Stimulated activated naive CD8-positive, alpha-beta T cell treated with anti-CD3 and anti-CD28 coated beads, Interleukin-15, amount 100 ng/mL, for 72 hours (primary cell): ENCODE measurements around the gene BIRC6.
"Not testable (repeated sequence)": the region's sequence is repeated elsewhere in the genome, so short reads cannot be mapped to it uniquely, and the experiment has no call there.

Experiments
- ATAC-seq: fragments of 150-1000 bp; cut with Tn5 transposase; 2 replicates; pipeline ENCODE4 v1.10.0; 2021; ENCODE audit warnings: mild to moderate bottlenecking, moderate library complexity
- DNase-seq, 2 donors: peaks; one replicate each; pipeline ENCODE4 v3.0.0; 2021 to 2022
- H3K27ac Mint-ChIP-seq, 2 donors: one replicate each; pipeline ENCODE4 v1.8.0; 2022; ENCODE audit warnings: mild to moderate bottlenecking in 2 of 2, mixed read lengths in 2 of 2, moderate library complexity in 2 of 2
- H3K27me3 Mint-ChIP-seq: one replicate; pipeline ENCODE4 v1.8.0; 2022; ENCODE audit warnings: mixed read lengths
- H3K4me1 Mint-ChIP-seq: one replicate; pipeline ENCODE4 v1.8.0; 2022; ENCODE audit warnings: mild to moderate bottlenecking, mixed read lengths
- H3K4me3 Mint-ChIP-seq, 2 donors: one replicate each; pipeline ENCODE4 v1.8.0; 2022; ENCODE audit warnings: mild to moderate bottlenecking in 2 of 2, mixed read lengths in 2 of 2, moderate library complexity in 1 of 2
- H3K9me3 Mint-ChIP-seq, 2 donors: one replicate each; pipeline ENCODE4 v1.8.0; 2022; ENCODE audit warnings: mixed read lengths in 2 of 2

BIRC6 gene

DNA sequence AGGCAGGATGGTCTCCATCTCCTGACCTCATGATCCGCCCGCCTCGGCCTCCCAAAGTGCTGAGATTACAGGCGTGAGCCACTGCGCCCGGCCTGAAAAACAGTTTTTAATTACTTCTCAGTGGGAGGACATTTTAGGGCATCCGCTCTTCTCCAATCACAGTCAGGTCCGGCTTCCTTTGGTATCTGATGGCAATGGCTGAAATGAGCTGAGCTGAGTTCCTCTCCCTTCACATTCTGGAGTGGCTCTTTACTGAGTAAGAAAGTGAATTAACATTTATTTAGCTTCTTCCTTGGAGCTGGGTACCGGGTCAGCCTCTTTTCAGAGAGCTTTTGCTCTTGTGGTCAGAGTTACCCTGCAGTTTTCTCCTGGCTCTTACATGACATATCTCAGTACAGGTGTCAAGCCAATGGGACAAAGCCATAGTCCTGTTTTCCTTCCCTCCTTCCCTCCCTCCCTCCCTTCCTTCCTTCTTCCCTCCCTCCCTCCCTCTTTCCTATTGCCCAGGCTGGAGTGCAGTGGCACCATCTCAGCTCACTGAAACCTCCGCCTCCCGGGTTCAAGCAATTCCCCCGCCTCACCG lies 269.9 kb downstream of the BIRC6 start:
- no peaks in the 10 kb centered on the region for H3K27me3 Mint-ChIP-seq
- no peaks in the 10 kb centered on the region for H3K9me3 Mint-ChIP-seq
- H3K4me3 Mint-ChIP-seq, result peak overlapping the region; percentile 89 to 94
- ATAC-seq, result no peak
- peaks cover 38% of the 10 kb centered on the region for H3K4me1 Mint-ChIP-seq
- no peak for DNase-seq
- H3K27ac Mint-ChIP-seq, result peak overlapping the region in 1 of 2 donors; percentile 19

DNA sequence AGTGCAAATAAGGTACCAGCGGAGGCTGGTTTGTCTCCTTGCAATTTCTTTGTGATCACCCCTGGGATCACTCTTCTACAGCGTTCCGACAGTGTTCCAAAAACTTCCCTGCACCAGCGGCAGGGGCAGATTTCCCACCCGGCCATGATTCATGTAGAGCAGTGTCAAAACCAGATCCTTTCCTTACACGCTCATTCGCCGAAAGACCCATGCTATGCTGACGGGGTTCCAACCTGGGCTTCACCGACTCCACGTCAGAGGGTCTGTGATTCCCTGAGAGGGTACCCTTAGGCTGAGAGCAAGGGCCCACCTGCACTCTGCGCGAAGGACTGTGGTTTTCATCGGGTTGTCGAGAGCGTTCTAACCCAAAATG lies 270.6 kb downstream of the BIRC6 start:
- no peak for DNase-seq
- H3K27me3 Mint-ChIP-seq, result no peaks in the 10 kb centered on the region

GRCh38 chr2:32627814-32628579 lies 271.2 kb downstream of the BIRC6 start, which contains the start of gene TTC27:
Gene TTC27, plus strand, starts transcription at chr2:32628050. Its CDS starts 243 bp downstream, at chr2:32628293.
- H3K9me3 Mint-ChIP-seq, result no peaks in the 10 kb centered on the region
- ATAC-seq (peak; percentile 99), DNase-seq (peak; percentile 93 to 96)
- no peaks in the 10 kb centered on the region for H3K27me3 Mint-ChIP-seq
- peak within 1 kb of the TSS; percentile 96 to 97 for H3K27ac Mint-ChIP-seq
- H3K4me3 Mint-ChIP-seq, result peak within 1 kb of the TSS; percentile 89 to 94
- peaks cover 48% of the 10 kb centered on the region for H3K4me1 Mint-ChIP-seq

More for the DNA sequence above, 270.6 kb downstream of the BIRC6 start:
- Mint-ChIP-seq H3K4me3 (peak overlapping the region; percentile 89 to 94), H3K4me1 (peaks cover 45% of the 10 kb centered on the region), H3K9me3 (no peaks in the 10 kb centered on the region), H3K27ac (peak overlapping the region; percentile 96 to 97)
- ATAC-seq, result peak; percentile 67

DNA sequence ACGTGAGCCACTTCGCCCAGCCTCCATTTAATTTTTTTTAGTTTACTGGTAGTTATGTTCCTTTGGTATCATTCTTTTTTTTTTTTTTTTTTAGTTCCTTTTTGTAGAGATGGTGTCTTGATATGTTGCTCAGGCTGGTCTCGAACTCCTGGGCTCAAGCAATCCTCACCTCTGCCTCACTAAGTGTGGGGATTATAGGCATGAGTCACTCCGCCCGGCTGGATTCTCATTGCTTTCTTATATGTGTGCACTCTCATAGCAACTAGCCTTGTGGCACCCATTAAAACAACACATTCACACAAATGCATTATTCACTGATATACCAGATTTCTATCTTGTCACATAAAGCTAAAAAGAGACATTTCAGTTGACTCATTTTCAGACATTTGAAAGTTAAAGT lies 275.3 kb downstream of the BIRC6 start:
- no peaks in the 10 kb centered on the region for H3K9me3 Mint-ChIP-seq
- ATAC-seq, result no peak
- H3K4me1 Mint-ChIP-seq, result peaks cover 45% of the 10 kb centered on the region
- no peak overlapping the region for H3K4me3 Mint-ChIP-seq
- no peaks in the 10 kb centered on the region for H3K27me3 Mint-ChIP-seq
- H3K27ac Mint-ChIP-seq, result no peak overlapping the region
- peak in 1 of 2 donors; percentile 19 for DNase-seq

- no peak for DNase-seq
These were observed 276.2 kb downstream of the BIRC6 start for GRCh38 chr2:32633040-32633439.

GRCh38 chr2:32638548-32638947 lies 281.7 kb downstream of the BIRC6 start:
- not testable (repeated sequence) for DNase-seq, H3K27me3 Mint-ChIP-seq, H3K4me3 Mint-ChIP-seq, ATAC-seq, H3K9me3 Mint-ChIP-seq, H3K27ac Mint-ChIP-seq, H3K4me1 Mint-ChIP-seq

More at GRCh38 chr2:32633040-32633439, 276.2 kb downstream of the BIRC6 start:
- no peak overlapping the region for H3K4me3 Mint-ChIP-seq
- peaks cover 37% of the 10 kb centered on the region for H3K4me1 Mint-ChIP-seq
- H3K9me3 Mint-ChIP-seq, result no peaks in the 10 kb centered on the region
- no peaks in the 10 kb centered on the region for H3K27me3 Mint-ChIP-seq
- no peak overlapping the region for H3K27ac Mint-ChIP-seq
- ATAC-seq, result no peak

DNA sequence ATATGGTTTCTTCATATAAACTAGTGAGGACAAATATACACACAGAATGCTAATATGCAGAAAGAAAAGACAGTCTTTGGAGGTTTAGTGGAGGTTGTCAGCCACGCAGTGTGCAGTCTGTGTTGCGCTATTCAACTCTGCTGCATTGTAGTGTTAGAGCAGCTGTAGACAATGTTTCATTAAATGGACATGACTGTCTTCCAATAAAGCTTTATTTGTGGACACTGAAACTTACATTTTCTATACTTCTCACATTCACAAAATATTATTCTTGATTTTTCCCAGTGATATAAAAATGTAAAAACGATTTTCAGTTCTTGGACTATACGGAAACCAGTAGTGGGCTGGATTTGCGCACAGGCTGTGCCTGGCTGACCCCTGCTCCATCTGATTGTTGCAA lies 284.4 kb downstream of the BIRC6 start:
- ATAC-seq (no peak), DNase-seq (no peak)
- no peaks in the 10 kb centered on the region for H3K4me1 Mint-ChIP-seq
- H3K4me3 Mint-ChIP-seq, result no peak overlapping the region
- H3K27ac Mint-ChIP-seq, result no peak overlapping the region
- no peaks in the 10 kb centered on the region for H3K9me3 Mint-ChIP-seq
- no peaks in the 10 kb centered on the region for H3K27me3 Mint-ChIP-seq

DNA sequence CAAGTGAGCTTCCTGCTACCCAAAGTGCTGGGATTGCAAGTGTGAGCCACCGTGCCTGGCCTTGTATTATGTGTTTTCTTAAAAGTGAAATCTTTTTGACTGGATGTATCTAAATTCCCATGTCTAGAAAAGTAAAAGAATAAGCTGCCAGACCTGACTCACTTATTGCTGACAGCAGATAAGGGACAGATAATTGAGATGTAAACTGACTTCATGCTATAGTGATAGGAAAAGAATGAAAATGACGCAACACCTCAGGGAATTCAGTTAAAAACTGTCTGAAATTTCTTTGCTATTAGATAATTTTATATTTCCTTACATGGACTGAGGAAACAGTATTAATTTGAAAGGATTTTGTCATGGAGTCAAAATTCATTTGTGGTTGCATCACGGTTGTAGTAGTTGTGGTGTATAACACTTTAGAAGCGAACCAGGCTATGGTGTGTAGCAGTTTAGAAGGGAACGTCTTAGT lies 290.4 kb downstream of the BIRC6 start:
- Mint-ChIP-seq H3K9me3 (no peaks in the 10 kb centered on the region), H3K4me3 (no peak overlapping the region), H3K27me3 (no peaks in the 10 kb centered on the region), H3K4me1 (no peaks in the 10 kb centered on the region), H3K27ac (no peak overlapping the region)
- ATAC-seq (no peak), DNase-seq (no peak)

- DNase-seq (no peak), ATAC-seq (no peak)
- Mint-ChIP-seq H3K4me1 (no peaks in the 10 kb centered on the region), H3K27ac (no peak overlapping the region), H3K27me3 (no peaks in the 10 kb centered on the region), H3K9me3 (no peaks in the 10 kb centered on the region), H3K4me3 (no peak overlapping the region)
These were observed 295.9 kb downstream of the BIRC6 start for GRCh38 chr2:32652555-32653209.

DNA sequence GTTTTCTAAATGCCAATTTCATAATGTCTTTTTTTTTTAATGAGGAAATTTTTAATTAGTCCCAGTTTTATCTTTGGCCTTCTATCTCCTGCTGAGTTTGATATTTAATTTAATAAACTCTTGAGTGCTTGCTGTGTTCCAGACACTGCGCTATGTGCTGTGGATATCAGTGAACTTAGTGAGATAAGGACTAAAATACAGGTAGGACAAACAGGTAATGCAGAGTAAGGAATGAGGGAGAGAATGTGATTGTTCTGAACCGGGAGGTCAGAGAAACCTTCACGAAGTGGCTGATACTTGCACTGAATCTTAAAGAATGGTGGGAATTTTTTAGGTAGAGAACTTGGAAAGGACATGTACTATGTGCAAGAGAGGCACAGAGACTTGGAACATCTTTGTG lies 299.2 kb downstream of the BIRC6 start:
- no peaks in the 10 kb centered on the region for H3K4me1 Mint-ChIP-seq
- H3K27me3 Mint-ChIP-seq, result no peaks in the 10 kb centered on the region
- no peak for DNase-seq
- peaks cover 3 to 6% of the 10 kb centered on the region in 2 donors for H3K9me3 Mint-ChIP-seq
- no peak overlapping the region for H3K27ac Mint-ChIP-seq
- no peak for ATAC-seq
- H3K4me3 Mint-ChIP-seq, result no peak overlapping the region

- no peak for DNase-seq
- Mint-ChIP-seq H3K27me3 (no peaks in the 10 kb centered on the region), H3K27ac (no peak overlapping the region), H3K4me3 (no peak overlapping the region), H3K4me1 (peaks cover 8% of the 10 kb centered on the region), H3K9me3 (peaks cover 3 to 6% of the 10 kb centered on the region in 2 donors)
- no peak for ATAC-seq
These were observed 307.0 kb downstream of the BIRC6 start for GRCh38 chr2:32663864-32664263.

DNA sequence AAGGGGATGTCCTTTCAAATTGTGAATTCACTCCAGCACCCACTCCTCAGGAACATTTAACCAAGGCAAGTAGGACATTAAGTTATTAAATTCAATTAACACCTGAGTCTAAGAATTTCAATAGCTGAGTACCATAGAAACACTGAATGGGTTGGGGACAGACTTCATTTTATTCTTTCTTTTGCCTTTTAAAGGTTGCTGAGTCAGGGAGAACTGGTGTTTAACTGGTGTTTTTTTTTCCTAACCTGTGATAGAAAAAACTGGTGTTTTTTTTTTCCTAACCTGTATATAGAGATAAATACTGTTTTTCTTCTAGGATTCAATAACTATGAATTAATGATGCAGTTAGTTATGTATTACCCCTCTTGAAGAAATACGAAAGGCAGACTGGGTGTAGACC lies 309.9 kb downstream of the BIRC6 start:
- no peak for DNase-seq
- Mint-ChIP-seq H3K27ac (peak overlapping the region in 1 of 2 donors; percentile 34), H3K4me1 (peaks cover 2% of the 10 kb centered on the region), H3K4me3 (no peak overlapping the region), H3K27me3 (no peaks in the 10 kb centered on the region), H3K9me3 (no peaks in the 10 kb centered on the region)
- ATAC-seq, result no peak

GRCh38 chr2:32668254-32668653 lies 311.4 kb downstream of the BIRC6 start:
- Mint-ChIP-seq H3K9me3 (no peaks in the 10 kb centered on the region), H3K4me1 (no peaks in the 10 kb centered on the region), H3K27ac (peak overlapping the region in 1 of 2 donors; percentile 90), H3K27me3 (no peaks in the 10 kb centered on the region), H3K4me3 (no peak overlapping the region)
- no peak for DNase-seq
- no peak for ATAC-seq
